ENCODE measurements around the gene HEATR5A.
"Not testable (repeated sequence)": the region's sequence is repeated elsewhere in the genome, so short reads cannot be mapped to it uniquely, and the experiment has no call there.

HEATR5A gene

DNA sequence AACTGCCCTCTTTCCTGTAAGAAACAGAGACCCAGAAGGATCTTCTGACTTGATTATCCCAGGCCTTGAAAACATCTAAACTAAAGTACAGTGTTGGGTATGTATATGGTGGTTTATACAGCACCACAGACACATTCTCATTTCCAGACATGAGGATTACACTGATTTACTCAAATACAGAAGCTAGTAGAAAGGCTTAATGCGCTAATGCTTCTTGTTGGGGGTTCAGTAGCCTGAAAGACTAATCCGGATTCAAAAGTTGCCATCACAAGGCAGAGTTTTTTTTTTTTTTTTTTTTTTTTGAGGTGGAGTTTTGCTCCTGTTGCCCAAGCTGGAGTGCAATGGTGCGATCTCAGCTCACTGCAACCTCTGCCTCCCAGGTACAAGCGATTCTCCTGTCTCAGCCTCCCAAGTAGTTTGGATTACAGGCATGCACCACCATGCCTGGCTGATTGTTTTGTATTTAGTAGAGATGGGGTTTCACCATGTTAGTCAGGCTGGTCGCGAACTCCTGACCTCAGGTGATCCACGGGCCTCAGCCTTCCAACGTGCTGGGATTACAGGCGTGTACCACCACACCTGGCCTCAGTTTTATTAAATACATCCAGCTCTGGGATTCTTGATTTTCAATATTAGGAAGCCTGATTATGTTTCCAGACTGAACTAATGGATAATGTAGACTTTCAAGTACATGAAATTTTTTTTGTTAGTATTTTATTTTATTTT lies 166.4 kb downstream of the HEATR5A start:
- DNase-seq = no peak

- no peak for DNase-seq
Measured at GRCh38 chr14:31252865-31253264, 167.5 kb downstream of the HEATR5A start.

DNA sequence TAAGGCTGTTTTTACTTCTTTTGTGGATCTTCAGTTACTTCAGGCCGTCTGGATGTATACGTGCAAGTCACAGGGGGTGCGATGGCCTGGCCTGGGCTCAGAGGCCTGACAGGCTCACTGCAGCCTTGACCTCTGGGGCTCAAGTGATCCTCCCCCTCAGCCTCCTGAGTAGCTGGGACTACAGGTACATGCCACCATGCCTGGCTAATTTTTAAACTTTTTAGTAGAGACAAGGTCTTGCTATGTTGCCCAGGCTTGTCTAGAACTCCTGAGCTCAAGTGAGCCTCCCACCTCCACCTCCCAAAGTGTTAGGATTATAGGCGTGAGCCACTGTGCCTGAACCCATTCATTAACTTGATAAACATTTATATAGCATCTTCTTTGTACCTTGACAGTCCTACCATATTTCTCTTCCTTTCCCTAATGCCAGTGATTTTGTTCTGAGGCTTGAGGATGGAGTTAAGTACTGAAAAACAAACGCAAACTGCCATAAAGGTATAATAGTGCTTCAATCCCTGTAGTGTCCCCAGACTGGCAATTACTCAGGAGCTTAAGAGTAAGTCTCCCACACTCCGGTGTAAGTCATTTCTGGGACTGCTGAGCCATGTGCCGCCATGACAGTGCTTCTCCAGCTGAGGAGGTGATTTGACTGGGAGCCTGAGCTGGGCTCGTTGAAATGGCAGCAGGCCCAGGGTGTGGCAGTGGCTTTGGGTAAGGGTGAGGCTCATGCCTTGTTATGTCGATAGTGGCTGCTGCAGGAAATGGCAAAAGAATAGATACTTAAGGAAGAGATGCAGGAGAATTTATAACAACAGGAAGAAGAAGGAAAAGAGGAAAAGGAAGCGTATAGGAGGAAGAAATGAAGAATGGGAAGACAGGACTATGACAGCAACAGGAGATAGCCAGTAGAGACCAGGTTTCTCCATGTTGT lies 169.1 kb downstream of the HEATR5A start:
- no peak for DNase-seq

- no peak for DNase-seq
Measured at GRCh38 chr14:31244626-31245025, 175.7 kb downstream of the HEATR5A start.

GRCh38 chr14:31243860-31244259 lies 176.5 kb downstream of the HEATR5A start:
- no peak for DNase-seq

DNA sequence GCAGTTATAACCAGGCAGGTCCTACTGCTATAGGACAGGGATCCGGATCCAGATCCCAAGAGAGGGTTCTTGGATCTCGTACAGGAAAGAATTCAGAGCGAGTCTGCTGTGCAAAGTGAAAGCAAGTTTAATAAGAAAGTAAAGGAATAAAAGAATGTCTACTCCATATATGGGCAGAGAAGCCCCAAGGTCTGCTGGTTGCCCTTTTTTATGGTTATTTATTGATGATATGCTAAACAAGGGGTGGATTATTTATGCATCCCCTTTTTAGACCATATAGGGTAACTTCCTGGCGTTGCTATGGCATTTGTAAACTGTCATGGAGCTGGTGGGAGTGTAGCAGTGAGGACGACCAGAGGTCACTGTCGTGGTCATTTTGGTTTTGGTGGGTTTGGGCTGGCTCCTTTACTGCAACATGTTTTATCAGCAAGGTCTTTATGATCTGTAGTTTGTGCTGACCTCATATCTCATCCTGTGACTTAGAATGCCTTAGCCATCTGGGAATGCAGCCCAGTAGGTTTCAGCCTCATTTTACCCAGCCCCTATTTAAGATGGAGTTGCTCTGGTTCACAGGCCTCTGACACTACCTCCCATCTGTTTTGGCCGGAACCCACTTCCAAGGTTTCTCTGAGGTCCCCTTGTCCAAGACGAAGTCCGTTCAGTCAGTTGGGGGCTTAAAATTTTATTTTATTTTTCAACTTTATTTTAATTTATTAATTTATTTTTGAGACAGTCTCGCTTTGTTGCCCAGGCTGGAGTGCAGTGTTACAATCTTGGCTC lies 178.0 kb downstream of the HEATR5A start:
- DNase-seq = not testable (repeated sequence)
